SW 1271 (cell line): Measurements from ENCODE around the gene DCLK3.

Experiments
- DNase-seq, 2 experiments: peaks; one replicate each; lab custom pipeline; 2025; lab: John Stamatoyannopoulos, UW

The DCLK3 gene

DNA sequence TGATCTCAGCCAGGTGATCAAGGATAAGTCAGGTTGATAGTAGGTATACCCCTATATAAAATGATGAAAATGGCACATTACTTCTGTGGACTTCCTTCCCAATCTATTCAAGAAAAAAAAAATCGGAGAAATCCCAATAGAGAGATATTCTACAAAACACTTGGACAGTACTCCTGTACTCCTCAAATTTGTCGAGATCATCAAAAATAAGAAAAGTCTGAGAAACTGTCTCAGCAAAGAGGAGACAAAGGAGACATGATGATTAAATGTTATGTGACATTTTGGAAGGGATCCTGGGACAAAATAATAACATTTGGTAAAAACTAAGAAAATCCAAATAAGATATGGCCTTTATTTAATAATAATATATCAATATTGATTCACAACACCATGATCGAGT is 94.6 kb downstream of the DCLK3 start:
- no peak for DNase-seq

- no peak for DNase-seq
Observed at GRCh38 chr3:36666166-36666565, 98.2 kb downstream of the DCLK3 start.

- DNase-seq: no peak
Observed at GRCh38 chr3:36663666-36664291, 100.6 kb downstream of the DCLK3 start.

DNA sequence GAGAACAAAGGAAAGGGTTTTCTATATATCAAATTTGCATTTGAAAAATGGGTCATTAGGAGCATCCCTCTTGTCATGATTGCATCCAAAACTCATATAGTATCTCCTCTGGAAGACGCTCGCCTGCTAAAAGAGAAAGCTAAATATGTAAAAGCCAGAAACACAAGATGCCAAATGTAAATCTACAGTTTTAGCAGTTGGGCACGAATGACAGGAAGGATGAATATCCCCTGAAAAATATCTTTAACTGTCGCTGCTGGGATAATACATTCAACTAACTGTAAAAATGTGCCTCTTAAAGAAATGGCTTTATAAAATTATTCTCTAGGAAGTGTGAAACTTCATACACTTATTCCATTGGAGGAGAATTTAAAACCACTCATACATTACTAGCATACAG is 101.7 kb downstream of the DCLK3 start:
- no peak for DNase-seq
